Right lobe of liver (tissue), 6 donors: ENCODE data around the gene FGF22. TPM values are rescaled to one million over a fixed set of nuclear protein-coding genes. Genes with fewer than 3 reads are reported as not detected.

Experiments
- ATAC-seq, 4 donors: fragments of 200-7000 bp; cut with Tn5 transposase; one replicate each; pipeline ENCODE4 v1.9.1; 2020; ENCODE audit warnings: mild to moderate bottlenecking in 4 of 4, moderate library complexity in 4 of 4
- DNase-seq, 3 donors: peaks; one replicate each; pipeline ENCODE4 v3.0.0-alpha.2; 2020
- H3K27ac ChIP-seq, 3 donors: fragments of 200-600 bp; one replicate each; pipeline ENCODE4 v1.8.0; 2022
- H3K27me3 ChIP-seq, 2 donors: fragments of 200-600 bp; one replicate each; pipeline ENCODE4 v1.8.0; 2022
- H3K36me3 ChIP-seq, 4 donors: fragments of 200-600 bp; sonication (generic) in 1 of 4; one replicate each; pipeline versions ENCODE4 v1.5.1 to v1.8.0; 2017 to 2022; ENCODE audit warnings: control low read depth in 1 of 4
- H3K4me1 ChIP-seq, 4 donors: fragments of 200-600 bp; sonication (generic) in 1 of 4; one replicate each; pipeline versions ENCODE4 v1.5.1 to v1.8.0; 2017 to 2022; ENCODE audit warnings: control low read depth in 1 of 4
- H3K4me3 ChIP-seq, 3 donors: fragments of 200-600 bp; one replicate each; pipeline ENCODE4 v1.8.0; 2022
- H3K9me3 ChIP-seq, 4 donors: fragments of 200-600 bp; sonication (generic) in 1 of 4; one replicate each; pipeline versions ENCODE4 v1.5.1 to v1.8.0; 2017 to 2022; ENCODE audit warnings: control low read depth in 1 of 4
- CTCF ChIP-seq, 4 donors: fragments of 200-600 bp in 3 of 4; fragments of 450-650 bp in 1 of 4; IDR thresholded peaks; one replicate each; pipeline versions ENCODE4 v1.5.1 to v1.8.0; 2016 to 2022; ENCODE audit warnings: antibody characterized with exemption in 4 of 4, mild to moderate bottlenecking in 2 of 4
- POLR2A ChIP-seq: fragments of 450-650 bp; IDR thresholded peaks from one replicate; pipeline ENCODE4 v1.6.1; 2017; ENCODE audit warnings: antibody characterized with exemption, mild to moderate bottlenecking
- WGBS: methylation state at CpG from one replicate; pipeline ENCODE4 v1.1.6; 2018; ENCODE audit warnings: low coverage, low lambda C conversion rate; ENCODE audit not compliant: insufficient coverage; ENCODE audit errors: missing lambda C conversion rate; 5-methylcytosine and 5-hydroxymethylcytosine counted together
- intact Hi-C, 2 donors: fragments of 100-400 bp; cut with DNase I; formaldehyde crosslinking; loops; one replicate each; pipeline versions ENCODE4 v1.11.2 to v1.14.1; 2022
- total RNA-seq, 6 experiments: library from RNA; depleted of rRNA in 2 of 6; stranded (reverse); fragments of >200 nt in 2 of 6; fragmentation: NEBNext Ultra II Directional in 3 of 6; extraction: Animal tissue kit (Norgen Biotek cat#: 25700) in 3 of 6; gene quantifications; one replicate each; pipeline versions ENCODE4 v1.1.0 to v1.2.4, GENCODE V29; 2016 to 2023
- donor health status: DM: no; HTN: yes; CAD: no.
- donor health status: DM: no; HTN: no; CAD: no.
- donor health status: DM: no; HTN: no; CAD: no.
- donor health status: DM: no; HTN: yes; CAD: no.
- donor health status: DM: no; HTN: yes; CAD: no.

FGF22 gene
- total RNA-seq, 6 experiments from 2014 or later, result 0.15 TPM; not detected in 5

- Histone ChIP-seq H3K4me3 (peak overlapping the region in 2 of 3 donors; percentile 34 to 83), H3K4me1 (peaks cover 0 to 11% (median 0%) of the 10 kb centered on the region in 4 donors), H3K27me3 (no peaks in the 10 kb centered on the region), H3K27ac (peak overlapping the region in 1 of 3 donors; percentile 48), H3K36me3 (no peaks in the 10 kb centered on the region), H3K9me3 (no peaks in the 10 kb centered on the region)
- intact Hi-C loops, result no loop called here
- DNase-seq (peak in 2 of 3 donors; percentile 93 to 95), ATAC-seq (no peak)
- 3% methylated on average over 6 of the region's 54 CpGs for WGBS
- TF ChIP-seq POLR2A, result no peak
- no peak for TF ChIP-seq CTCF (IDR thresholded peaks at IDR 0.05)
Observed at GRCh38 chr19:681029-682019, 41.6 kb downstream of the FGF22 start.

DNA sequence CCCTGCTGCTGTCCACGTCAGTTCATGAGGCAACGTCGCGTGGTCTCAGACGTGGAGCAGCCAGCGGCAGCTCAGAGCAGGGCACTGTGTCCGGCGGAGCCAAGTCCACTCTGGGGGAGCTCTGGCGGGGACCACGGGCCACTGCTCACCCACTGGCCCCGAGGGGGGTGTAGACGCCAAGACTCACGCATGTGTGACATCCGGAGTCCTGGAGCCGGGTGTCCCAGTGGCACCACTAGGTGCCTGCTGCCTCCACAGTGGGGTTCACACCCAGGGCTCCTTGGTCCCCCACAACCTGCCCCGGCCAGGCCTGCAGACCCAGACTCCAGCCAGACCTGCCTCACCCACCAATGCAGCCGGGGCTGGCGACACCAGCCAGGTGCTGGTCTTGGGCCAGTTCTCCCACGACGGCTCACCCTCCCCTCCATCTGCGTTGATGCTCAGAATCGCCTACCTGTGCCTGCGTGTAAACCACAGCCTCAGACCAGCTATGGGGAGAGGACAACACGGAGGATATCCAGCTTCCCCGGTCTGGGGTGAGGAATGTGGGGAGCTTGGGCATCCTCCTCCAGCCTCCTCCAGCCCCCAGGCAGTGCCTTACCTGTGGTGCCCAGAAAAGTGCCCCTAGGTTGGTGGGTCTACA, 43.1 kb downstream of the FGF22 start:
- ATAC-seq, result no peak
- Histone ChIP-seq H3K27ac (no peak overlapping the region), H3K4me3 (no peak overlapping the region), H3K36me3 (no peaks in the 10 kb centered on the region), H3K27me3 (no peaks in the 10 kb centered on the region), H3K4me1 (peaks cover 0 to 7% (median 0%) of the 10 kb centered on the region in 4 donors), H3K9me3 (no peaks in the 10 kb centered on the region)
- no peak for DNase-seq
- intact Hi-C loops, result no loop called here
- WGBS, result no CpG with 5 or more reads among the region's 25 CpGs
- TF ChIP-seq POLR2A, result no peak
- no peak for TF ChIP-seq CTCF (IDR thresholded peaks at IDR 0.05)

DNA sequence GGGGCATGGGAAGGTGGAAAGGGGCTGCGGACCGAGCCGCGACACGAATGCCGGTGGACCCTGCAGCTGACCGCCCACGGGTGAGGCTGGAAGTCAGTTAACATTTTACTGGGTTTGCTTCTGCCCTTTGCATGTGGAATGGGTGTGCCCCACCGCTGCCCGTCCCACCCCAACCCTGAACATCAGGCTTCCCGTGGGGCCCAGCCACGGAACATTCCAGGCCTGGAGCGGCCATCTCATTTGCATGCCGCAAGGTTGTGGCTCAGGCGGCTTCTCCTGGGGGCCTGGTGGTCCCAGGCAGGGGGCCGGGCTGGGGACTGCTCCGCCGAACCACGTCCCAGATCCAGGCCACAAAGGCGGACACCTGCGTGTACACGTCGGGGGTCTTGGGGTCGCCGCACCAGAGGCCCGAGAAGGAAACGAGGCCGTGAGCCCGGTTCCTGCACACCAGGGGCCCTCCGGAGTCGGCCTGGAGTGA, 45.8 kb downstream of the FGF22 start:
- intact Hi-C loops, result no loop called here
- TF ChIP-seq POLR2A (no peak), CTCF (IDR thresholded peaks at IDR 0.05) (no peak)
- no peak for DNase-seq
- ATAC-seq, result no peak
- 0% methylated on average over 1 of the region's 31 CpGs for WGBS
- H3K36me3 ChIP-seq, result no peaks in the 10 kb centered on the region
- no peak overlapping the region for H3K27ac ChIP-seq
- no peaks in the 10 kb centered on the region for H3K27me3 ChIP-seq
- no peak overlapping the region for H3K4me3 ChIP-seq
- H3K4me1 ChIP-seq, result no peaks in the 10 kb centered on the region
- no peaks in the 10 kb centered on the region for H3K9me3 ChIP-seq

DNA sequence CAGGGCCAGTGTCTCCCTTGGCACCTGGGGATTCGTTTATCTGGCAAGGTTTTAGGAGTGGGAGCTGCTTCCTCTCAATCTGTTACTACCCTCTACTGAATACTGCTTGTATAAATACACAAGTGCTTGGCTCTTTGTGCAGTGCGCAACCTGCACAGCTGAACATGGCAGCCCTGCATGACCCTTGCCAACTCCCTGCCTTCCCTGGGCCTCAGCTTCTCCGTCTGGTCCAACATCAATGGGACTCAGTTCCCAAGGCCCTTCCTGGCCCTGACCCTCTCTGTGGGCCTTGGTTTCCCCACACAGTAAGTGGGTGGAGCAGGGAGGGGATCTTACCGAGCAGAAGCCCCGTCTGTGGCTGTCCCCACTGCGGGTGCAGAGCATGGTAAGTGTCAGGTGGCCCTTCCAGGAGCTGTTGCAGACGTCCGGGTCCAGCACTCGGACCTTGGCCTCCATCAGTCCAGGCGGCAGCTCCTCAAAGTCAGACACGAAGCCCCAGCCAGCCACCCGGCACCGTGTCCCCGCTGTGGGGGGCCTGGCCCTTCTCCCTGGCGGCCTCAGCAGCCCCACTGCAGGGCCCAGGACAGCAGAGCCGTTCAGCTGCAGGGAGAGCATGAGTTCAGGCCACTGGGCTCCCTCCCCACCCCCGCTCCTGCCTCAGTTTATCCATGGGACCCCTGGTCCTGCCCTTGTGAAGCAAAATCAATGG, 47.1 kb downstream of the FGF22 start:
- TF ChIP-seq CTCF (IDR thresholded peaks at IDR 0.05), result no peak
- no peak for TF ChIP-seq POLR2A
- intact Hi-C loops, result no loop called here
- no peaks in the 10 kb centered on the region for H3K27me3 ChIP-seq
- no peaks in the 10 kb centered on the region for H3K4me1 ChIP-seq
- DNase-seq (no peak), ATAC-seq (no peak)
- H3K4me3 ChIP-seq, result no peak overlapping the region
- H3K36me3 ChIP-seq, result no peaks in the 10 kb centered on the region
- H3K27ac ChIP-seq, result no peak overlapping the region
- 48% methylated on average over 6 of the region's 17 CpGs for WGBS
- H3K9me3 ChIP-seq, result no peaks in the 10 kb centered on the region
